Testis (tissue), 3 donors: ENCODE data around the gene JAKMIP3. TPM values are rescaled to one million over a fixed set of nuclear protein-coding genes. Genes with fewer than 3 reads are reported as not detected.
A peak's percentile ranks its signal among the peaks of the same experiment; 100 is the strongest.

ENCODE experiments used
- DNase-seq: peaks from one replicate; pipeline ENCODE4 v3.0.0-alpha.2; 2019
- H3K27ac ChIP-seq, 2 donors: fragments of 200-600 bp; sonication (generic); one replicate each; pipeline ENCODE4 v1.5.1; 2019
- H3K27me3 ChIP-seq: fragments of 200-600 bp; sonication (generic); one replicate; pipeline ENCODE4 v1.5.1; 2019
- H3K36me3 ChIP-seq: fragments of 200-600 bp; sonication (generic); one replicate; pipeline ENCODE4 v1.5.1; 2017; ENCODE audit warnings: low read depth; ENCODE audit errors: missing control alignments
- H3K4me1 ChIP-seq: fragments of 200-600 bp; sonication (generic); one replicate; pipeline ENCODE4 v1.5.1; 2019
- H3K4me3 ChIP-seq, 2 donors: fragments of 200-600 bp; sonication (generic); one replicate each; pipeline ENCODE4 v1.5.1; 2017 to 2019
- H3K9me3 ChIP-seq: fragments of 200-600 bp; sonication (generic); one replicate; pipeline ENCODE4 v1.5.1; 2017
- CTCF ChIP-seq, 3 experiments: fragments of 450-650 bp in 2 of 3; fragments of 200-600 bp in 1 of 3; sonication (generic) in 1 of 3; IDR thresholded peaks; one replicate each; pipeline ENCODE4 v1.5.1; 2016 to 2019; ENCODE audit warnings: antibody characterized with exemption in 3 of 3, mild to moderate bottlenecking in 2 of 3, moderate library complexity in 1 of 3
- POLR2A ChIP-seq: fragments of 450-650 bp; IDR thresholded peaks from one replicate; pipeline ENCODE4 v1.6.1; 2017; ENCODE audit warnings: antibody characterized with exemption, mild to moderate bottlenecking, moderate library complexity
- WGBS, 2 donors: methylation state at CpG; one replicate each; pipeline ENCODE4 v1.1.5; 2018; 5-methylcytosine and 5-hydroxymethylcytosine counted together
- intact Hi-C: fragments of 100-400 bp; cut with DNase I; formaldehyde crosslinking; loops from one replicate; pipeline ENCODE4 v1.15.1; 2023; ENCODE audit warnings: low total_unique reads
- polyA plus RNA-seq: library from polyadenylated mRNA; stranded (reverse); fragments of 350-450 nt; fragmentation: Illumina TruSeq; extraction: RNeasy Lipid Tissue Mini Kit (QIAGEN cat#74804); gene quantifications from one replicate; pipeline ENCODE4 v1.2.3, GENCODE V29; 2014; ENCODE audit warnings: low read depth, low replicate concordance; ENCODE audit not compliant: insufficient read depth
- total RNA-seq, 2 donors: library from RNA; depleted of rRNA; stranded (reverse); fragments of >200 nt; gene quantifications; one replicate each; pipeline ENCODE4 v1.2.3, GENCODE V29; 2016

The JAKMIP3 gene
- total and polyA plus RNA-seq, 3 donors from 2014 or later, result 1.3 to 4.6 (median 3.3) TPM

GRCh38 chr10:132027423-132027983 is 38.2 kb upstream of the JAKMIP3 start:
- Histone ChIP-seq H3K4me3 (no peak overlapping the region), H3K36me3 (no peaks in the 10 kb centered on the region), H3K9me3 (no peaks in the 10 kb centered on the region), H3K27me3 (no peaks in the 10 kb centered on the region), H3K4me1 (no peaks in the 10 kb centered on the region), H3K27ac (no peak overlapping the region)
- no peak for TF ChIP-seq CTCF (IDR thresholded peaks at IDR 0.05)
- TF ChIP-seq POLR2A, result no peak
- DNase-seq, result no peak
- 85 to 89% methylated on average over 3 of the region's 3 CpGs for WGBS, 2 donors
- intact Hi-C loops, result no loop called here

- 77% methylated on average over 6 of the region's 6 CpGs for WGBS, 2 donors
- TF ChIP-seq CTCF (IDR thresholded peaks at IDR 0.05) (no peak), POLR2A (no peak)
- H3K27ac ChIP-seq, result no peak overlapping the region
- H3K4me1 ChIP-seq, result no peaks in the 10 kb centered on the region
- no peak overlapping the region for H3K4me3 ChIP-seq
- intact Hi-C loops, result no loop called here
- no peaks in the 10 kb centered on the region for H3K27me3 ChIP-seq
- no peaks in the 10 kb centered on the region for H3K9me3 ChIP-seq
- H3K36me3 ChIP-seq, result no peaks in the 10 kb centered on the region
- DNase-seq, result no peak
Measured at GRCh38 chr10:132028706-132029105, 37.0 kb upstream of the JAKMIP3 start.

- intact Hi-C loops, result no loop called here
- no peak for TF ChIP-seq CTCF (IDR thresholded peaks at IDR 0.05)
- no peak for TF ChIP-seq POLR2A
- no peak for DNase-seq
- Histone ChIP-seq H3K4me1 (peaks cover 2% of the 10 kb centered on the region), H3K9me3 (no peaks in the 10 kb centered on the region), H3K36me3 (no peaks in the 10 kb centered on the region), H3K27ac (no peak overlapping the region), H3K27me3 (no peaks in the 10 kb centered on the region), H3K4me3 (no peak overlapping the region)
- 82 to 84% methylated on average over 12 of the region's 12 CpGs for WGBS, 2 donors
Measured at GRCh38 chr10:132030898-132031463, 34.8 kb upstream of the JAKMIP3 start.

- Histone ChIP-seq H3K27me3 (no peaks in the 10 kb centered on the region), H3K27ac (no peak overlapping the region), H3K36me3 (no peaks in the 10 kb centered on the region), H3K9me3 (no peaks in the 10 kb centered on the region), H3K4me1 (peaks cover 8% of the 10 kb centered on the region), H3K4me3 (no peak overlapping the region)
- TF ChIP-seq CTCF (IDR thresholded peaks at IDR 0.05), result no peak
- 92 to 96% methylated on average over 5 of the region's 5 CpGs for WGBS, 2 donors
- no peak for DNase-seq
- intact Hi-C loops, result no loop called here
Measured at GRCh38 chr10:132033632-132034031, 32.1 kb upstream of the JAKMIP3 start.

GRCh38 chr10:132035476-132035875 is 30.3 kb upstream of the JAKMIP3 start:
- Histone ChIP-seq H3K4me3 (peak overlapping the region in 1 of 2 donors; percentile 48), H3K27me3 (no peaks in the 10 kb centered on the region), H3K4me1 (peaks cover 8% of the 10 kb centered on the region), H3K27ac (no peak overlapping the region), H3K9me3 (no peaks in the 10 kb centered on the region), H3K36me3 (no peaks in the 10 kb centered on the region)
- TF ChIP-seq CTCF (IDR thresholded peaks at IDR 0.05), result no peak
- no peak for TF ChIP-seq POLR2A
- intact Hi-C loops, result no loop called here
- 71 to 72% methylated on average over 5 to 8 of the region's 8 CpGs for WGBS, 2 donors
- no peak for DNase-seq
